ENCODE results near the gene RPL9.

DNA sequence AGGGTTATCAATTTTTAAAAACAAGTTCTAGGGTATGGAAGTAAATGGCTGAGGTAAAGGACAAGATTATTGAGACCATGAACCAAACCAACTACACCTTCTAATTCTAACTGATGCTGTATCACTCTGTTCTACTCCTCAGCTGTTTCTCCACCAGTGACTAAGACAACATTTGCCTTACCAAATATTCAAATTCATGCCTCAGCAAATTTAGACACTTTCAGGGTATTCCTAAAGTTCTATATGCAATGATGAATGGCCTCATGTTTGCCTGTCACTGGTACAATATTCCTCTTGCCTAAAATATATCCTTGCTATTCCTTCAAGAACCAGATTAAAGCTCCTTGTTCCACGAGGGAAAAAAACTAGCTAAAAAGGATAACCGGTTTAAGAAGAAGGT lies 5.0 kb downstream of the RPL9 start:
- TF ChIP-seq, protein P1, sequence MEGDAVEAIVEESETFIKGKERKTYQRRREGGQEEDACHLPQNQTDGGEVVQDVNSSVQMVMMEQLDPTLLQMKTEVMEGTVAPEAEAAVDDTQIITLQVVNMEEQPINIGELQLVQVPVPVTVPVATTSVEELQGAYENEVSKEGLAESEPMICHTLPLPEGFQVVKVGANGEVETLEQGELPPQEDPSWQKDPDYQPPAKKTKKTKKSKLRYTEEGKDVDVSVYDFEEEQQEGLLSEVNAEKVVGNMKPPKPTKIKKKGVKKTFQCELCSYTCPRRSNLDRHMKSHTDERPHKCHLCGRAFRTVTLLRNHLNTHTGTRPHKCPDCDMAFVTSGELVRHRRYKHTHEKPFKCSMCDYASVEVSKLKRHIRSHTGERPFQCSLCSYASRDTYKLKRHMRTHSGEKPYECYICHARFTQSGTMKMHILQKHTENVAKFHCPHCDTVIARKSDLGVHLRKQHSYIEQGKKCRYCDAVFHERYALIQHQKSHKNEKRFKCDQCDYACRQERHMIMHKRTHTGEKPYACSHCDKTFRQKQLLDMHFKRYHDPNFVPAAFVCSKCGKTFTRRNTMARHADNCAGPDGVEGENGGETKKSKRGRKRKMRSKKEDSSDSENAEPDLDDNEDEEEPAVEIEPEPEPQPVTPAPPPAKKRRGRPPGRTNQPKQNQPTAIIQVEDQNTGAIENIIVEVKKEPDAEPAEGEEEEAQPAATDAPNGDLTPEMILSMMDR (conservative IDR thresholded peaks at IDR 0.05 in 1 of 2, IDR thresholded peaks at IDR 0.05 in 1 of 2; ENCODE audit: extremely low read depth in 1 of 2, insufficient read depth in 1 of 2, low read depth in 1 of 2, low read length in 2 of 2): no peak
- no peak for TF ChIP-seq EZH2 (IDR thresholded peaks at IDR 0.05; ENCODE audit: borderline replicate concordance, low read length)
